Measurements from ENCODE around the gene RIMBP2.

DNA sequence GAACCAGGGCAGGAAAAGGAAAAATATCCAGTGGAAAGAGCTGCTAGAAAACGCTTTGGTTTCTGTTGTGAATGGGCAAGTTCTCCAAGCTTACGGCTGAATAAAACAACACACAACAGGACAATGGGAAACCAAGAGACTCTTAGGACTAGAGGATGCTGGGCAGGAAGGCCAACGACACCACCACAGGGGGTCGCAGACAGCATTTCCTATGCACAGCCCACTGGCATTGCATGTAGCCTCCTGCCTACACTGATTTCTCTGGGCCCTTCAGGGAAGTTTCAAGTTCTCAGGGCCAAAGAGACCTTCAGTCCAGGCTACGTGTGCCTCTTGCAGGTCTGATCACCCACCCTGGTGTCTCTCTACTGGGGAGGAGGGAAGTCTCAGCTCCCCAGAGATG lies 108.0 kb downstream of the RIMBP2 start:
- TF ChIP-seq, protein P1, sequence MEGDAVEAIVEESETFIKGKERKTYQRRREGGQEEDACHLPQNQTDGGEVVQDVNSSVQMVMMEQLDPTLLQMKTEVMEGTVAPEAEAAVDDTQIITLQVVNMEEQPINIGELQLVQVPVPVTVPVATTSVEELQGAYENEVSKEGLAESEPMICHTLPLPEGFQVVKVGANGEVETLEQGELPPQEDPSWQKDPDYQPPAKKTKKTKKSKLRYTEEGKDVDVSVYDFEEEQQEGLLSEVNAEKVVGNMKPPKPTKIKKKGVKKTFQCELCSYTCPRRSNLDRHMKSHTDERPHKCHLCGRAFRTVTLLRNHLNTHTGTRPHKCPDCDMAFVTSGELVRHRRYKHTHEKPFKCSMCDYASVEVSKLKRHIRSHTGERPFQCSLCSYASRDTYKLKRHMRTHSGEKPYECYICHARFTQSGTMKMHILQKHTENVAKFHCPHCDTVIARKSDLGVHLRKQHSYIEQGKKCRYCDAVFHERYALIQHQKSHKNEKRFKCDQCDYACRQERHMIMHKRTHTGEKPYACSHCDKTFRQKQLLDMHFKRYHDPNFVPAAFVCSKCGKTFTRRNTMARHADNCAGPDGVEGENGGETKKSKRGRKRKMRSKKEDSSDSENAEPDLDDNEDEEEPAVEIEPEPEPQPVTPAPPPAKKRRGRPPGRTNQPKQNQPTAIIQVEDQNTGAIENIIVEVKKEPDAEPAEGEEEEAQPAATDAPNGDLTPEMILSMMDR (IDR thresholded peaks at IDR 0.05) = no peak
- no peak for TF ChIP-seq POLR2A (IDR thresholded peaks at IDR 0.05)

Data from uterus (tissue), 2 donors.